Measurements from ENCODE around the gene MMUT. TPM values are rescaled to one million over a fixed set of nuclear protein-coding genes. Genes with fewer than 3 reads are reported as not detected.
A peak's percentile ranks its signal among the peaks of the same experiment; 100 is the strongest.

Gene MMUT
- total RNA-seq, result 10 to 100 TPM; 11.1 to 11.9 TPM

DNA sequence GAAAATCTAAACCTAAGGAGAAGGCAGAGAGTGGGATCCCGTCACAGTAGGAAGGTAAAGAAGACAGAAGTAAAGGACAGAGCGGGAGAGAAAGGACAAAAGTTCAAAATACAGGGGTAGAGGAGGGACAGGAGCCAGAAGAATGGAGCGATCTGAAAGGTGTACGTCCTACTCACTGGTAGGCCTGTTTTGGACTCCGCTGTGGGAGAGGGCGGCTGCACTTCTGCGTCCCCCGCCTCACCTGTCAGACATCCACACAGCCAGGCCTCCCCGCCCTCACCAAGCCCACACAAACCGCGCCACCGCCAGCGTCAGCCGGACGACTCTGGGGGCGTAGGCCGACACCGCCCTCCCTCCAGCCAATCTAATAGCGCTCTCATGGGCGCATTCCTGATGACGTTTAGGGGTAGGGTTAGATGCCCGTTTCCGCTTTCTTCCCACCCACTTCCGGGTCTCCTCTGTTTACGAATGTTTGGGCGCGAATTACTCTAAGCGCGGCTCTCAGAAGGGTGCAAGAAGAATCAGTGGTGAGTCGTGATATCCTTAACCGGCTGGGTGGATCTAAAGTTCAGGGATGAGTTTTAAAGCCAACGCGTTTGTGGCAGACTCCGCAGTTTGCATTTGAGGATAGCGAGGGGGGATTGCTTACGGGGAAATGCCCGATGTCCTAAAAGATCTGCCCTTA, at the start of gene MMUT, which contains the start of gene CENPQ:
TSS of gene MMUT (minus strand) at position 327 of the 685 bp plus-strand sequence. CDS start 3,787 bp downstream, outside the sequence.
TSS of gene CENPQ (plus strand) at position 444 of the 685 bp plus-strand sequence. CDS start 6,807 bp downstream, outside the sequence.
- TF ChIP-seq, protein P1, sequence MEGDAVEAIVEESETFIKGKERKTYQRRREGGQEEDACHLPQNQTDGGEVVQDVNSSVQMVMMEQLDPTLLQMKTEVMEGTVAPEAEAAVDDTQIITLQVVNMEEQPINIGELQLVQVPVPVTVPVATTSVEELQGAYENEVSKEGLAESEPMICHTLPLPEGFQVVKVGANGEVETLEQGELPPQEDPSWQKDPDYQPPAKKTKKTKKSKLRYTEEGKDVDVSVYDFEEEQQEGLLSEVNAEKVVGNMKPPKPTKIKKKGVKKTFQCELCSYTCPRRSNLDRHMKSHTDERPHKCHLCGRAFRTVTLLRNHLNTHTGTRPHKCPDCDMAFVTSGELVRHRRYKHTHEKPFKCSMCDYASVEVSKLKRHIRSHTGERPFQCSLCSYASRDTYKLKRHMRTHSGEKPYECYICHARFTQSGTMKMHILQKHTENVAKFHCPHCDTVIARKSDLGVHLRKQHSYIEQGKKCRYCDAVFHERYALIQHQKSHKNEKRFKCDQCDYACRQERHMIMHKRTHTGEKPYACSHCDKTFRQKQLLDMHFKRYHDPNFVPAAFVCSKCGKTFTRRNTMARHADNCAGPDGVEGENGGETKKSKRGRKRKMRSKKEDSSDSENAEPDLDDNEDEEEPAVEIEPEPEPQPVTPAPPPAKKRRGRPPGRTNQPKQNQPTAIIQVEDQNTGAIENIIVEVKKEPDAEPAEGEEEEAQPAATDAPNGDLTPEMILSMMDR (IDR thresholded peaks at IDR 0.05), result no peak
- POLR2A ChIA-PET, result interaction anchor here (0.7 kb wide), 1 partner anchor 124 kb away, joined by 3 read pairs; no protein-coding TSS in a partner anchor
- CTCF ChIA-PET, result no interaction called here
- Mint-ChIP-seq H3K27ac (peak within 1 kb of the TSS; percentile 92), H3K4me3 (peak within 1 kb of the TSS; percentile 91), H3K4me1 (ENCODE audit: low read depth) (peaks cover 43% of the 10 kb centered on the region), H3K27me3 (no peaks in the 10 kb centered on the region), H3K9me3 (no peaks in the 10 kb centered on the region), H3K36me3 (ENCODE audit: low read depth) (peaks cover 8% of the 10 kb centered on the region)
- peak; percentile 97 for ATAC-seq
- intact Hi-C loops (cut with micrococcal nuclease), result no loop called here
- peak; percentile 96 for DNase-seq

DNA sequence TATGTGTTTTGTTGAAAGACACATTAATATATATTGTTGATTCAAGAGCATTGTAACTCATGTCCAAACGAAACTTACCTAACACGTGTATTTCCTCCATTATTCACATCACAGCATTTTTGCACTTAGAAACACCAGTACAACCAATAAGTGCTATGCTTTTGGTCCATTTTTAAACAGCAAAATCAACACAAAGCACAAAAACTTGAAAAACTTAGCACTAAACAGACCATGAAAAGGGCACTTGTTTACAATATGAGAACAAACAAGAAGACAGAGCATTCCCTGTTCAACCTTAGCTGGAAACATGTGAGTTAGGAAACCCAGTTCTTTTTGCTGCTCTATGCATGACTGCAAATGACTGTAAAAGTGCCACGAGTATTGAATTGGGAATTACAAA, 46.3 kb upstream of the MMUT start:
- no peaks in the 10 kb centered on the region for H3K9me3 Mint-ChIP-seq
- intact Hi-C loops (cut with micrococcal nuclease), result no loop called here
- POLR2A ChIA-PET, result no interaction called here
- no peaks in the 10 kb centered on the region for H3K36me3 Mint-ChIP-seq (ENCODE audit: low read depth)
- no peak for ATAC-seq
- TF ChIP-seq, protein P1 (IDR thresholded peaks at IDR 0.05), result no peak
- H3K27me3 Mint-ChIP-seq, result peaks cover 12% of the 10 kb centered on the region
- no peak overlapping the region for H3K4me3 Mint-ChIP-seq
- no peak overlapping the region for H3K27ac Mint-ChIP-seq
- no peaks in the 10 kb centered on the region for H3K4me1 Mint-ChIP-seq (ENCODE audit: low read depth)
- CTCF ChIA-PET, result no interaction called here
- DNase-seq, result no peak

DNA sequence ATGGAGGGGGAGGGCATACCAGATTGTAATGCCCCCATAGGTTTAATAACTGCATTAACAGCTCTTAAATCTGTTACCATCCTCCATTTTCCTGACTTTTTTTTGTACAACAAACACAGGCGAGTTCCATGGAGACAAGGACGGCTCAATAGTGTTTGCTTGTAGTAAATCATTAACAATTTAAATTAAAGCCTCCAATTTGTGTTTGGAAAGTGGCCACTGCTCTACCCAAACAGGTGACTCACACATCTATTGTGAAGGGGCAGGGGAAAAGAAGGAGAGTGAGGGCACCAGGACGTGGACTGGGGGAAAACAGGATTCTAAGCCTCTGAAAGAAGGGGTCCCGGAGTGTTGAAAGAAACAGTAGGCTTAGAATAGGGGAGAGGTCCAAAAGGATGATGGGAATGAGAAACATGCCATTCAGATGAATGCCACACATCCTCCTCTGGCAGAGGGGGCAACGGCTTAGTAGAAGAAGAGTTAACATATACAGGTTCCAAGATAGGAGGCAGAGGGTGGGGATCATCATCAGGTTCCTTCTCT, 43.6 kb upstream of the MMUT start:
- no peak overlapping the region for H3K4me3 Mint-ChIP-seq
- no peaks in the 10 kb centered on the region for H3K36me3 Mint-ChIP-seq (ENCODE audit: low read depth)
- H3K27me3 Mint-ChIP-seq, result peaks cover 13% of the 10 kb centered on the region
- H3K27ac Mint-ChIP-seq, result no peak overlapping the region
- no peaks in the 10 kb centered on the region for H3K9me3 Mint-ChIP-seq
- POLR2A ChIA-PET, result no interaction called here
- CTCF ChIA-PET, result interaction anchor here (1.5 kb wide), 1 partner anchor 97 kb away, joined by 4 read pairs; no protein-coding TSS in a partner anchor
- intact Hi-C loops (cut with micrococcal nuclease), result no loop called here
- ATAC-seq (no peak), DNase-seq (no peak)
- H3K4me1 Mint-ChIP-seq (ENCODE audit: low read depth), result no peaks in the 10 kb centered on the region
- TF ChIP-seq, protein P1 (IDR thresholded peaks at IDR 0.05), result no peak

DNA sequence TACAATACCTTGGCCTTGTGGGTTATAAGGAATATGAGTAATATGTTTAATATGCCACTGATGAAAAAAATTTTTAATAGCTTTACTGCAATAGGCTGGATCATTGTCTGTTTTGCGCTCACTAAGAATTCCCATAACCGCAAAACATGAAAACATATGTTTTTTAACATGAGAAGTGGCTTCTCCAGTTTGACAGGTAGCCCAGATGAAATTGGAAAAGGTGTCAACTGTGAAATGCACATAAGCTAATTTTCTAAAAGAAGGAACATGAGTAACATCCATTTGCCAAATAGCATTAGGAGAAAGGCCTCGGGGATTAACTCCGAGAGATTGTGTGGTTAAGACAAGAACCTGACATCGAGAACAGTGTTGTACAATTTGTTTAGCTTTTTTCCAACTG, 41.6 kb upstream of the MMUT start:
- H3K36me3 Mint-ChIP-seq (ENCODE audit: low read depth), result no peaks in the 10 kb centered on the region
- ATAC-seq (no peak), DNase-seq (no peak)
- H3K4me3 Mint-ChIP-seq, result no peak overlapping the region
- no peaks in the 10 kb centered on the region for H3K9me3 Mint-ChIP-seq
- POLR2A ChIA-PET, result no interaction called here
- H3K4me1 Mint-ChIP-seq (ENCODE audit: low read depth), result no peaks in the 10 kb centered on the region
- no peak overlapping the region for H3K27ac Mint-ChIP-seq
- H3K27me3 Mint-ChIP-seq, result peaks cover 13% of the 10 kb centered on the region
- CTCF ChIA-PET, result no interaction called here
- intact Hi-C loops (cut with micrococcal nuclease), result no loop called here
- TF ChIP-seq, protein P1 (IDR thresholded peaks at IDR 0.05), result no peak

DNA sequence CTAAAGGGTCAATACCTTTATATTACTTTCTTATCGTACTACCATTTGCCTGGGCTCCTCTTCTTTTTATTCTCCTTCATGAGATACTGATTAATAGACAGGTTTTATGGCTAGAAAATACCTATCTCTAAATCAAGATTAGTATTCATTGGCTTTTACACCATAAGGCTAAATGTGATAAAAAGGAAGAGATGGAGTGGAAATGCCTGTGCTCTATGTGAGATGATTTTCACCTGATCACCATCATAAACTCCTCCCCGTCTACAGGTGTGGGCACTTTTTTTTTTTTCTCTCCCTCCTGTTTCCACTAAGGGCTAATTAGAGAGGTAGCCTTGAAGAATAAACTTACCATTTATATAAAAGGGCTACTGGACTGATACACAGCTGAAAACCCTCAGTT, 36.6 kb upstream of the MMUT start, which contains the start of gene GLYATL3:
TSS of gene GLYATL3 (plus strand) at position 301 of the 400 bp plus-strand sequence. CDS start 12,068 bp downstream, outside the sequence.
- CTCF ChIA-PET, result no interaction called here

More for the DNA sequence above, 36.6 kb upstream of the MMUT start, which contains the start of gene GLYATL3:
- peaks cover 4% of the 10 kb centered on the region for H3K27me3 Mint-ChIP-seq
- no peak for DNase-seq
- no peaks in the 10 kb centered on the region for H3K36me3 Mint-ChIP-seq (ENCODE audit: low read depth)
- no peak for ATAC-seq
- H3K9me3 Mint-ChIP-seq, result no peaks in the 10 kb centered on the region
- POLR2A ChIA-PET, result no interaction called here
- H3K4me3 Mint-ChIP-seq, result no peak within 1 kb of the TSS
- H3K4me1 Mint-ChIP-seq (ENCODE audit: low read depth), result no peaks in the 10 kb centered on the region
- H3K27ac Mint-ChIP-seq, result no peak within 1 kb of the TSS
- intact Hi-C loops (cut with micrococcal nuclease), result no loop called here
- TF ChIP-seq, protein P1 (IDR thresholded peaks at IDR 0.05), result no peak
